Neutrophil (primary cell): ENCODE measurements around the gene FN3K.

Source experiments
- H3K27ac ChIP-seq: fragments of 200-600 bp; sonication (generic); 2 replicates; pipeline ENCODE4 v1.5.1; 2016; ENCODE audit warnings: mild to moderate bottlenecking, moderate library complexity
- H3K27me3 ChIP-seq: fragments of 200-600 bp; sonication (generic); 2 replicates; pipeline ENCODE4 v1.6.0; 2016; ENCODE audit warnings: mild to moderate bottlenecking
- H3K36me3 ChIP-seq: fragments of 200-600 bp; sonication (generic); 2 replicates; pipeline ENCODE4 v1.5.1; 2017
- H3K4me1 ChIP-seq, 2 experiments: fragments of 200-600 bp in 1 of 2; sonication (generic) in 1 of 2; 1 replicate in 1 of 2; 2 replicates in 1 of 2; pipeline versions ENCODE4 v1.5.1 to v1.6.1; 2013 to 2016; ENCODE audit warnings: low read depth in 1 of 2, low read length in 1 of 2, mild to moderate bottlenecking in 1 of 2, moderate library complexity in 1 of 2; ENCODE audit not compliant: control insufficient read depth in 1 of 2, insufficient read depth in 1 of 2
- H3K4me3 ChIP-seq, 2 experiments: fragments of 200-600 bp in 1 of 2; sonication (generic) in 1 of 2; 1 replicate in 1 of 2; 2 replicates in 1 of 2; pipeline ENCODE4 v1.5.1; 2013 to 2016; ENCODE audit warnings: low read depth in 1 of 2, low read length in 1 of 2, mild to moderate bottlenecking in 1 of 2, moderate library complexity in 1 of 2
- H3K9me3 ChIP-seq: fragments of 200-600 bp; sonication (generic); 2 replicates; pipeline ENCODE4 v1.5.1; 2016
- CTCF ChIP-seq: fragments of 200-600 bp; sonication (generic); IDR thresholded peaks from 2 replicates; pipeline ENCODE4 v1.5.1; 2016; ENCODE audit warnings: antibody characterized with exemption

FN3K gene

GRCh38 chr17:82797061-82797460, 61.6 kb downstream of the FN3K start:
- H3K36me3 ChIP-seq: peaks cover 4% of the 10 kb centered on the region
- TF ChIP-seq CTCF: no peak
- H3K27me3 ChIP-seq: no peaks in the 10 kb centered on the region
- no peaks in the 10 kb centered on the region for H3K4me1 ChIP-seq
- no peaks in the 10 kb centered on the region for H3K9me3 ChIP-seq
- H3K4me3 ChIP-seq: no peak overlapping the region
- H3K27ac ChIP-seq: no peak overlapping the region

GRCh38 chr17:82798752-82799151, 63.3 kb downstream of the FN3K start:
- TF ChIP-seq CTCF: no peak
- H3K27ac ChIP-seq: no peak overlapping the region
- no peaks in the 10 kb centered on the region for H3K9me3 ChIP-seq
- no peaks in the 10 kb centered on the region for H3K27me3 ChIP-seq
- H3K4me1 ChIP-seq: no peaks in the 10 kb centered on the region
- H3K4me3 ChIP-seq: no peak overlapping the region
- H3K36me3 ChIP-seq: peaks cover 4% of the 10 kb centered on the region

- Histone ChIP-seq H3K27me3 (no peaks in the 10 kb centered on the region), H3K27ac (no peak overlapping the region), H3K36me3 (peaks cover 4% of the 10 kb centered on the region), H3K9me3 (no peaks in the 10 kb centered on the region), H3K4me3 (no peak overlapping the region), H3K4me1 (no peaks in the 10 kb centered on the region)
- no peak for TF ChIP-seq CTCF
Measured at GRCh38 chr17:82799591-82799990, 64.2 kb downstream of the FN3K start.
